Measurements from ENCODE around the gene LMAN1.
A peak's percentile ranks its signal among the peaks of the same experiment; 100 is the strongest.

The LMAN1 gene

GRCh38 chr18:59382383-59382782 is 23.3 kb upstream of the LMAN1 start:
- Histone ChIP-seq H4K91ac (ENCODE audit: low read depth, low read length, poor library complexity) (no peak overlapping the region), H2BK15ac (ENCODE audit: low read length) (no peak overlapping the region), H4K8ac (ENCODE audit: low read depth, low read length) (no peak overlapping the region), H2BK12ac (ENCODE audit: low read length) (no peak overlapping the region), H3K4me2 (ENCODE audit: insufficient read depth, low read length, poor library complexity, severe bottlenecking) (no peak overlapping the region), H3K18ac (ENCODE audit: low read length) (peak overlapping the region; percentile 68), H3K9me3 (replicated peaks in 1 of 2; ENCODE audit: control insufficient read depth in 2 of 2, insufficient read depth in 1 of 2, low read depth in 1 of 2, low read length in 2 of 2) (no peaks in the 10 kb centered on the region), H2BK5ac (ENCODE audit: low read length) (peak overlapping the region; percentile 0), H3K36me3 (replicated peaks in 1 of 2; ENCODE audit: control insufficient read depth in 2 of 2, insufficient read depth in 2 of 2, low read length in 2 of 2) (no peaks in the 10 kb centered on the region), H3K23ac (ENCODE audit: low read depth, low read length, poor library complexity) (no peak overlapping the region), H3K4ac (ENCODE audit: low read length) (no peak overlapping the region), H2AK5ac (ENCODE audit: low read depth, low read length) (no peak overlapping the region), H2AFZ (ENCODE audit: low read length) (no peak overlapping the region), H2BK120ac (ENCODE audit: low read depth, low read length) (no peak overlapping the region), H3K27me3 (ENCODE audit: control insufficient read depth in 3 of 3, insufficient read depth in 3 of 3, low read depth in 1 of 3, low read length in 3 of 3) (peaks cover 0 to 59% (median 0%) of the 10 kb centered on the region in 3 experiments), H3K27ac (replicated peaks; ENCODE audit: low read length) (no peak overlapping the region), H3K14ac (ENCODE audit: low read length) (no peak overlapping the region), H3K79me1 (ENCODE audit: low read depth, low read length) (no peaks in the 10 kb centered on the region), H3K9ac (ENCODE audit: low read depth, low read length, poor library complexity) (no peak overlapping the region), H3K4me1 (ENCODE audit: control insufficient read depth in 2 of 2, insufficient read depth in 1 of 2, low read depth in 1 of 2, low read length in 2 of 2) (peaks cover 0 to 36% of the 10 kb centered on the region in 2 donors), H3K4me3 (ENCODE audit: low read length in 2 of 2) (no peak overlapping the region)
- WGBS, 2 donors (ENCODE audit: extremely low coverage in 2 of 2, insufficient read length in 2 of 2, insufficient replicate concordance in 1 of 2), result no CpG with 5 or more reads among the region's 7 CpGs
- DNase-seq (ENCODE audit: low spot score), result no peak

- Histone ChIP-seq H2BK15ac (ENCODE audit: low read length) (no peak overlapping the region), H3K23ac (ENCODE audit: low read depth, low read length, poor library complexity) (no peak overlapping the region), H3K4me2 (ENCODE audit: insufficient read depth, low read length, poor library complexity, severe bottlenecking) (no peak overlapping the region), H3K14ac (ENCODE audit: low read length) (no peak overlapping the region), H3K9me3 (replicated peaks in 1 of 2; ENCODE audit: control insufficient read depth in 2 of 2, insufficient read depth in 1 of 2, low read depth in 1 of 2, low read length in 2 of 2) (no peaks in the 10 kb centered on the region), H2AFZ (ENCODE audit: low read length) (no peak overlapping the region), H3K9ac (ENCODE audit: low read depth, low read length, poor library complexity) (no peak overlapping the region), H2BK120ac (ENCODE audit: low read depth, low read length) (no peak overlapping the region), H3K36me3 (replicated peaks in 1 of 2; ENCODE audit: control insufficient read depth in 2 of 2, insufficient read depth in 2 of 2, low read length in 2 of 2) (no peaks in the 10 kb centered on the region), H2BK5ac (ENCODE audit: low read length) (peak overlapping the region; percentile 0), H3K79me1 (ENCODE audit: low read depth, low read length) (no peaks in the 10 kb centered on the region), H3K4ac (ENCODE audit: low read length) (no peak overlapping the region), H2AK5ac (ENCODE audit: low read depth, low read length) (peak overlapping the region; percentile 35), H3K4me3 (ENCODE audit: low read length in 2 of 2) (no peak overlapping the region), H3K18ac (ENCODE audit: low read length) (peak overlapping the region; percentile 68), H2BK12ac (ENCODE audit: low read length) (no peak overlapping the region), H4K8ac (ENCODE audit: low read depth, low read length) (no peak overlapping the region), H4K91ac (ENCODE audit: low read depth, low read length, poor library complexity) (no peak overlapping the region), H3K27ac (replicated peaks; ENCODE audit: low read length) (no peak overlapping the region), H3K27me3 (ENCODE audit: control insufficient read depth in 3 of 3, insufficient read depth in 3 of 3, low read depth in 1 of 3, low read length in 3 of 3) (peaks cover 0 to 59% (median 0%) of the 10 kb centered on the region in 3 experiments), H3K4me1 (ENCODE audit: control insufficient read depth in 2 of 2, insufficient read depth in 1 of 2, low read depth in 1 of 2, low read length in 2 of 2) (peaks cover 0 to 40% of the 10 kb centered on the region in 2 donors)
- DNase-seq (ENCODE audit: low spot score), result no peak
- no CpG with 5 or more reads among the region's 6 CpGs for WGBS, 2 donors (ENCODE audit: extremely low coverage in 2 of 2, insufficient read length in 2 of 2, insufficient replicate concordance in 1 of 2)
These were observed 22.9 kb upstream of the LMAN1 start for GRCh38 chr18:59381949-59382348.

GRCh38 chr18:59380706-59381105 is 21.6 kb upstream of the LMAN1 start:
- H3K4ac ChIP-seq (ENCODE audit: low read length), result no peak overlapping the region
- no peak overlapping the region for H2AFZ ChIP-seq (ENCODE audit: low read length)

GRCh38 chr18:59379772-59380522 is 20.9 kb upstream of the LMAN1 start:
- Histone ChIP-seq H2BK15ac (ENCODE audit: low read length) (no peak overlapping the region), H3K27ac (replicated peaks; ENCODE audit: low read length) (no peak overlapping the region), H4K91ac (ENCODE audit: low read depth, low read length, poor library complexity) (no peak overlapping the region), H3K14ac (ENCODE audit: low read length) (no peak overlapping the region), H3K79me1 (ENCODE audit: low read depth, low read length) (no peaks in the 10 kb centered on the region), H3K4me2 (ENCODE audit: insufficient read depth, low read length, poor library complexity, severe bottlenecking) (no peak overlapping the region), H2AK5ac (ENCODE audit: low read depth, low read length) (no peak overlapping the region), H2AFZ (ENCODE audit: low read length) (no peak overlapping the region), H3K9ac (ENCODE audit: low read depth, low read length, poor library complexity) (no peak overlapping the region), H3K27me3 (ENCODE audit: control insufficient read depth in 3 of 3, insufficient read depth in 3 of 3, low read depth in 1 of 3, low read length in 3 of 3) (peaks cover 0 to 56% (median 0%) of the 10 kb centered on the region in 3 experiments), H4K8ac (ENCODE audit: low read depth, low read length) (no peak overlapping the region), H3K4ac (ENCODE audit: low read length) (no peak overlapping the region), H3K4me3 (ENCODE audit: low read length in 2 of 2) (no peak overlapping the region), H3K23ac (ENCODE audit: low read depth, low read length, poor library complexity) (no peak overlapping the region), H3K4me1 (ENCODE audit: control insufficient read depth in 2 of 2, insufficient read depth in 1 of 2, low read depth in 1 of 2, low read length in 2 of 2) (peaks cover 0 to 29% of the 10 kb centered on the region in 2 donors), H3K9me3 (replicated peaks in 1 of 2; ENCODE audit: control insufficient read depth in 2 of 2, insufficient read depth in 1 of 2, low read depth in 1 of 2, low read length in 2 of 2) (no peaks in the 10 kb centered on the region), H2BK5ac (ENCODE audit: low read length) (no peak overlapping the region), H3K36me3 (replicated peaks in 1 of 2; ENCODE audit: control insufficient read depth in 2 of 2, insufficient read depth in 2 of 2, low read length in 2 of 2) (no peaks in the 10 kb centered on the region), H2BK12ac (ENCODE audit: low read length) (no peak overlapping the region), H3K18ac (ENCODE audit: low read length) (no peak overlapping the region), H2BK120ac (ENCODE audit: low read depth, low read length) (no peak overlapping the region)
- WGBS, 2 donors (ENCODE audit: extremely low coverage in 2 of 2, insufficient read length in 2 of 2, insufficient replicate concordance in 1 of 2), result no CpG with 5 or more reads among the region's 3 CpGs
- DNase-seq (ENCODE audit: low spot score), result no peak

More at GRCh38 chr18:59380706-59381105, 21.6 kb upstream of the LMAN1 start:
- no peak overlapping the region for H2BK120ac ChIP-seq (ENCODE audit: low read depth, low read length)
- H3K36me3 ChIP-seq (replicated peaks in 1 of 2; ENCODE audit: control insufficient read depth in 2 of 2, insufficient read depth in 2 of 2, low read length in 2 of 2), result no peaks in the 10 kb centered on the region
- H3K9me3 ChIP-seq (replicated peaks in 1 of 2; ENCODE audit: control insufficient read depth in 2 of 2, insufficient read depth in 1 of 2, low read depth in 1 of 2, low read length in 2 of 2), result no peaks in the 10 kb centered on the region
- no peak overlapping the region for H3K18ac ChIP-seq (ENCODE audit: low read length)
- H3K27me3 ChIP-seq (ENCODE audit: control insufficient read depth in 3 of 3, insufficient read depth in 3 of 3, low read depth in 1 of 3, low read length in 3 of 3), result peaks cover 0 to 59% (median 0%) of the 10 kb centered on the region in 3 experiments
- no peak overlapping the region for H2BK5ac ChIP-seq (ENCODE audit: low read length)
- H2AK5ac ChIP-seq (ENCODE audit: low read depth, low read length), result no peak overlapping the region
- no peak overlapping the region for H3K9ac ChIP-seq (ENCODE audit: low read depth, low read length, poor library complexity)
- H4K8ac ChIP-seq (ENCODE audit: low read depth, low read length), result no peak overlapping the region
- no peak overlapping the region for H3K4me2 ChIP-seq (ENCODE audit: insufficient read depth, low read length, poor library complexity, severe bottlenecking)
- H3K23ac ChIP-seq (ENCODE audit: low read depth, low read length, poor library complexity), result no peak overlapping the region
- H3K27ac ChIP-seq (replicated peaks; ENCODE audit: low read length), result no peak overlapping the region
- no peaks in the 10 kb centered on the region for H3K79me1 ChIP-seq (ENCODE audit: low read depth, low read length)
- H3K14ac ChIP-seq (ENCODE audit: low read length), result no peak overlapping the region
- no peak overlapping the region for H2BK15ac ChIP-seq (ENCODE audit: low read length)
- H3K4me3 ChIP-seq (ENCODE audit: low read length in 2 of 2), result no peak overlapping the region
- H4K91ac ChIP-seq (ENCODE audit: low read depth, low read length, poor library complexity), result no peak overlapping the region
- peaks cover 0 to 34% of the 10 kb centered on the region in 2 donors for H3K4me1 ChIP-seq (ENCODE audit: control insufficient read depth in 2 of 2, insufficient read depth in 1 of 2, low read depth in 1 of 2, low read length in 2 of 2)
- H2BK12ac ChIP-seq (ENCODE audit: low read length), result no peak overlapping the region
- WGBS, 2 donors (ENCODE audit: extremely low coverage in 2 of 2, insufficient read length in 2 of 2, insufficient replicate concordance in 1 of 2), result no CpG with 5 or more reads among the region's 5 CpGs
- no peak for DNase-seq (ENCODE audit: low spot score)
